GM23248 (cell line): Measurements from ENCODE around the gene RHBG.

Experiments
- EZH2 ChIP-seq: fragments of 200-600 bp; sonication (generic); IDR thresholded peaks from 2 replicates; pipeline ENCODE4 v1.6.1; 2018; ENCODE audit warnings: antibody characterized with exemption, mild to moderate bottlenecking; ENCODE audit not compliant: insufficient read depth, poor library complexity, severe bottlenecking
- EZH2phosphoT487 ChIP-seq: fragments of 200-600 bp; sonication (generic); IDR thresholded peaks from 2 replicates; pipeline ENCODE4 v1.6.1; 2018; ENCODE audit warnings: antibody characterized with exemption, moderate library complexity, mild to moderate bottlenecking, low read depth; ENCODE audit not compliant: insufficient read depth

GRCh38 chr1:156342166-156342955, 26.6 kb upstream of the RHBG start:
- TF ChIP-seq EZH2phosphoT487 (no peak), EZH2 (no peak)
